ENCODE measurements around the gene PNLIP.

PNLIP gene

DNA sequence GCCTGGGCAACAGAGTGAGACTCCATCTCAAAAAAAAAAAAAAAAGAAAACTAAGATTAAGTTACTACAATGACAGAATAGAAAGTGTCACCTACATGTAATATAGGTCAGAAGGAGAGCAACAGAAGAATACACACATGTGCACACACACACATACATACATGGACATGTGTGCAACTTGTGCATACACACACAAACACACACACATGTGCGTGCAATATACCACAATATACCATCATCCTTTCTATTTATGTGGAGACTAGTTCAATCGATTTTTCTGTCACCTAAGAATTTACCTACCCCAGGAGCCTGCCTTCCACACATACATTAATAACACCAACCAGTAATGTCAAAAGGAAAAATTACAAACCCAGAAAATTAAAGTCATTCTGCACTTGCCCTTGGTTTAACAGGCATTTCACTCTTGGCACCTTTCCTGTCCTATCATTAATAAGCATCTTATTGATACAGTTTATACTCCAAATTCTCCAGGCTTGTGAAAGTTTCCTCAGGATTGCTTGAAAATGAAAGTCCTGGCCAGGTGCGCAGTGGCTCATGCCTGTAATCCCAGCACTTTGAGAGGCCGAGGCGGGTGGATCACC is 47.5 kb downstream of the PNLIP start:
- TF ChIP-seq, protein P1, sequence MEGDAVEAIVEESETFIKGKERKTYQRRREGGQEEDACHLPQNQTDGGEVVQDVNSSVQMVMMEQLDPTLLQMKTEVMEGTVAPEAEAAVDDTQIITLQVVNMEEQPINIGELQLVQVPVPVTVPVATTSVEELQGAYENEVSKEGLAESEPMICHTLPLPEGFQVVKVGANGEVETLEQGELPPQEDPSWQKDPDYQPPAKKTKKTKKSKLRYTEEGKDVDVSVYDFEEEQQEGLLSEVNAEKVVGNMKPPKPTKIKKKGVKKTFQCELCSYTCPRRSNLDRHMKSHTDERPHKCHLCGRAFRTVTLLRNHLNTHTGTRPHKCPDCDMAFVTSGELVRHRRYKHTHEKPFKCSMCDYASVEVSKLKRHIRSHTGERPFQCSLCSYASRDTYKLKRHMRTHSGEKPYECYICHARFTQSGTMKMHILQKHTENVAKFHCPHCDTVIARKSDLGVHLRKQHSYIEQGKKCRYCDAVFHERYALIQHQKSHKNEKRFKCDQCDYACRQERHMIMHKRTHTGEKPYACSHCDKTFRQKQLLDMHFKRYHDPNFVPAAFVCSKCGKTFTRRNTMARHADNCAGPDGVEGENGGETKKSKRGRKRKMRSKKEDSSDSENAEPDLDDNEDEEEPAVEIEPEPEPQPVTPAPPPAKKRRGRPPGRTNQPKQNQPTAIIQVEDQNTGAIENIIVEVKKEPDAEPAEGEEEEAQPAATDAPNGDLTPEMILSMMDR (IDR thresholded peaks at IDR 0.05; ENCODE audit: low read depth, low read length) = no peak
- H3K4me3 ChIP-seq (ENCODE audit: low read depth, low read length) = no peak overlapping the region

DNA sequence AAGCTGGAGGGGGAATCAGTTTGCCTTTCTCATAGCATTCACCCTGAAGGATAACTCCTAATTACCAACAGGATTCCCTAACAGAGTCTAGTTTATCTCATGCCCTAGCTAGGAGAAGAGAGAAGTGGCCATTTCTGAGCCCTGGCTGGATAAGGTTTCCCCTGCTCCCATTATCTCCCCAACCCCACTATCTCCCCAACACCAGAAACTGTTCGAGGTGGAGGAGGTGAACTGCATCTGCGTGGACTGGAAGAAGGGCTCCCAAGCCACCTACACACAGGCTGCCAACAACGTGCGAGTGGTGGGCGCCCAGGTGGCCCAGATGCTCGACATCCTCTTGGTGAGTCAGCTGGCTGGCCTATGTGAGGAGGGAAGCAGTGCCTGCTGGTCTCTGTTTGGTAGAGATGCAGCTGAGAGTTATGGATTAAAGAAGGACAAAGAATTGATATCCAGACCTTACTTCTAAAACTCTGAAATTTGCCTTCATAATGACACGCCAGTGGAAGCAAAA is 48.8 kb downstream of the PNLIP start:
- no peak overlapping the region for H3K4me3 ChIP-seq (ENCODE audit: low read depth, low read length)
- TF ChIP-seq, protein P1 (IDR thresholded peaks at IDR 0.05; ENCODE audit: low read depth, low read length) = no peak

GRCh38 chr10:116596062-116596461 is 50.3 kb downstream of the PNLIP start:
- TF ChIP-seq, protein P1 (IDR thresholded peaks at IDR 0.05; ENCODE audit: low read depth, low read length) = no peak
- no peak overlapping the region for H3K4me3 ChIP-seq (ENCODE audit: low read depth, low read length)

DNA sequence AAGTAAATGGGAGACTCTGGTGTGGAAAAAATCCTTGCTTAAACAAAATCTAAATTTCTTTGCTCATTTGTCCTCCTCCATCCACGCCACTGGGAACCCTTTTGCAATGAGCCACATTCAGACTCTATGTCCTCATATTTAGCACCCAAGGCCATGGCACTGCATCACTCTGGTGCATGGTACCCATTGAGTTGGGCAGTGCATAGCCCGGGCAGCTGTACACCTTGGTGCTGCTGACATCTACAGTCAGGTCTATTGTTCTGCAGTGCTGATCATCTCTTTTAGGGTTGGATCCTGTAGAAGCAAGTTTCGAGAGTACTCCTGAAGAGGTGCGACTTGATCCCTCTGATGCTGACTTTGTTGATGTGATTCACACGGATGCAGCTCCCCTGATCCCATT is 51.8 kb downstream of the PNLIP start:
- TF ChIP-seq, protein P1 (IDR thresholded peaks at IDR 0.05; ENCODE audit: low read depth, low read length) = no peak
- no peak overlapping the region for H3K4me3 ChIP-seq (ENCODE audit: low read depth, low read length)

DNA sequence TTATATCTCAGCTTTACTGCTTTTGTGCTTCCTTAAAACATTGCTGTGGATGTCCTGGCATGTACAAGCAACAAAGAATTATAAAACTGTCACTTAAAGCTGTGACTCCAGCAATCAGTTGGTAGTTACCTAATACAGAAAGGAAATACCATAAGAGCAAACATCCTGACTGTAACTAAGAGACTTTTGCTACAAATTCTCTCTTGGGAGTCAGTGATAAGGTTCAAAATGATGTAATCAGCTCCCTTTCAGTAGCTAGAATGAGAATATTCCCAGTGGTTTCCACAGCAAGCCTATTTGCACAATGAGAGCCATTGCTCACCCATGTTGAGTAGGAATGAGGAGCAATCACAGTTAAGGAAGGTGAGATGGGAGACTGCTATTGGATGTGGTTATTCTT is 52.6 kb downstream of the PNLIP start:
- TF ChIP-seq, protein P1 (IDR thresholded peaks at IDR 0.05; ENCODE audit: low read depth, low read length) = no peak
- H3K4me3 ChIP-seq (ENCODE audit: low read depth, low read length) = no peak overlapping the region

GRCh38 chr10:116599991-116600390 is 54.3 kb downstream of the PNLIP start:
- TF ChIP-seq, protein P1 (IDR thresholded peaks at IDR 0.05; ENCODE audit: low read depth, low read length) = no peak
- H3K4me3 ChIP-seq (ENCODE audit: low read depth, low read length) = no peak overlapping the region

DNA sequence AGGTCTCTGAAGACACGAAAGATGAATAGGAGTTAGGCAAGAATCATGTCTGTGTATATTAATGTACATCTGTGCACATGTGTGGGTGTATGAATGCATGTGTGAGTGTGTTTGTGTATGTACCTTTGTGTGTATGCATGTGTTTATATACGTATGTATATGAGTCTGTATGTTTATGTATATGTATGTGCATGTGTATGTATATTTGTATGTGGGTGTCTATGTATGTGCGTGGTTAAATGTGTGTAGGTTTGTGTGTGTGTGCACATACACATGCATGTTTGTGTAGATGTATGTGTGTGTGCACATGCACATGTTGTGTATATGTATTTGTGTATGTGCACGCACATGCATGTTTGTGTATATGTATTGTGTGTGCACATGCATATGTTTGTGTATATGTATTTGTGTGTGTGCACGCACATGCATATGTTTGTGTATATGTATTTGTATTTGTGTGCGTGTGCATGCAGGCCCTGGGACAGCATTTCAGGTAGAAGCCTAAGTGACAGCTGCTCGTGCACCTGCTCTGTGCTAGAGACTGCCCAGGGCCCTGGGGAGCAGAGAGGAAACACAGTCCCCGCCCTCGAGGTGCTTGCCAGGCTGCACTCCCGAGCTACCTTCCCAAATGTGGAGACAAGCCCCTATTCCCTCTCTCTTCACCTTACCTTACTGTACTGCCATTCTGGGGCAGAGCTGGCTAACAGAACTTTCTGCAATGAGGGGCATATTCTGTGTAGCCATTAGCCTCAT is 57.1 kb downstream of the PNLIP start:
- H3K4me3 ChIP-seq (ENCODE audit: low read depth, low read length) = no peak overlapping the region
- TF ChIP-seq, protein P1 (IDR thresholded peaks at IDR 0.05; ENCODE audit: low read depth, low read length) = no peak
